ENCODE results near the gene OR1K1.
"Not testable (repeated sequence)": the region's sequence is repeated elsewhere in the genome, so short reads cannot be mapped to it uniquely, and the experiment has no call there.

The OR1K1 gene

DNA sequence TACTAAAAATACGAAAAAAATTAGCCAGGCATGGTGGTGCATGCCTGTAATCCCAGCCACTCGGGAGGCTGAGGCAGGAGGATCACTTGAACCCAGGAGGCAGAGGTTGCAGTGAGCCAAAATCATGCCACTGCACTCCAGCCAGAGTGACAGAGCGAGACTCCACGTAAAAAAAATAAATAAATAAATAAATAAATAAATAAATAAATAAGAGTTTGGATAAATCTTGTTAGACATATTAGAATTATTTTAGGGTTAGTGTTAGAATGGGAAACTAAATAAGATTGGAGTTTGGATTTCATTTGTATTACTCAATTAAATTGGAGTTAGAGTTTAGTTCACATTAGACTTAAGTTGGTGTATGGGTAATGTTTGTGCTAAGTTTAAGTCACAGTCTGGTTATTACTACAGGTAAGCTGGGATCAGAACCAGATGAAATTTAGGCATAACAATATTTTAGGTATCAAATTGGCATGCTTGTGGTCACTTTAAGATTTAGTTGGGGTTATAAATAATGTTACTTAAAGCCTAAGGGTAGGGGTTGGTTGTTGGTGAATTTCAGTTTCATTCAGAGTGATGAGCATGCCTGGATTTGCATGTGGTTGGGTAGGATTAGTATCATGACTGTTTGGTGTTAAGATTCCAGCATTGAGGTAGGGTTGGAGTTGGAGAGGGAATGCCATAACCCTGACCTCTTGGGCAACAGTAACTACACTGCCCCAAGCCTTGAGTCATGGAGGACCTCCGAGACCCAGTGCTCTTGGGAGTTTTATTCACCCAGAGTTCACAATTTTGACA lies 7.9 kb upstream of the OR1K1 start:
- no peak overlapping the region for H3K4me3 ChIP-seq (ENCODE audit: low read depth, low read length)
- in situ Hi-C loops (cut with HindIII; ENCODE audit: low sequenced_read_pairs) = no loop called here
- TF ChIP-seq, protein P1, sequence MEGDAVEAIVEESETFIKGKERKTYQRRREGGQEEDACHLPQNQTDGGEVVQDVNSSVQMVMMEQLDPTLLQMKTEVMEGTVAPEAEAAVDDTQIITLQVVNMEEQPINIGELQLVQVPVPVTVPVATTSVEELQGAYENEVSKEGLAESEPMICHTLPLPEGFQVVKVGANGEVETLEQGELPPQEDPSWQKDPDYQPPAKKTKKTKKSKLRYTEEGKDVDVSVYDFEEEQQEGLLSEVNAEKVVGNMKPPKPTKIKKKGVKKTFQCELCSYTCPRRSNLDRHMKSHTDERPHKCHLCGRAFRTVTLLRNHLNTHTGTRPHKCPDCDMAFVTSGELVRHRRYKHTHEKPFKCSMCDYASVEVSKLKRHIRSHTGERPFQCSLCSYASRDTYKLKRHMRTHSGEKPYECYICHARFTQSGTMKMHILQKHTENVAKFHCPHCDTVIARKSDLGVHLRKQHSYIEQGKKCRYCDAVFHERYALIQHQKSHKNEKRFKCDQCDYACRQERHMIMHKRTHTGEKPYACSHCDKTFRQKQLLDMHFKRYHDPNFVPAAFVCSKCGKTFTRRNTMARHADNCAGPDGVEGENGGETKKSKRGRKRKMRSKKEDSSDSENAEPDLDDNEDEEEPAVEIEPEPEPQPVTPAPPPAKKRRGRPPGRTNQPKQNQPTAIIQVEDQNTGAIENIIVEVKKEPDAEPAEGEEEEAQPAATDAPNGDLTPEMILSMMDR (IDR thresholded peaks at IDR 0.05; ENCODE audit: low read depth, low read length) = no peak
- DNase-seq (ENCODE audit: low read depth, low spot score) = no peak

DNA sequence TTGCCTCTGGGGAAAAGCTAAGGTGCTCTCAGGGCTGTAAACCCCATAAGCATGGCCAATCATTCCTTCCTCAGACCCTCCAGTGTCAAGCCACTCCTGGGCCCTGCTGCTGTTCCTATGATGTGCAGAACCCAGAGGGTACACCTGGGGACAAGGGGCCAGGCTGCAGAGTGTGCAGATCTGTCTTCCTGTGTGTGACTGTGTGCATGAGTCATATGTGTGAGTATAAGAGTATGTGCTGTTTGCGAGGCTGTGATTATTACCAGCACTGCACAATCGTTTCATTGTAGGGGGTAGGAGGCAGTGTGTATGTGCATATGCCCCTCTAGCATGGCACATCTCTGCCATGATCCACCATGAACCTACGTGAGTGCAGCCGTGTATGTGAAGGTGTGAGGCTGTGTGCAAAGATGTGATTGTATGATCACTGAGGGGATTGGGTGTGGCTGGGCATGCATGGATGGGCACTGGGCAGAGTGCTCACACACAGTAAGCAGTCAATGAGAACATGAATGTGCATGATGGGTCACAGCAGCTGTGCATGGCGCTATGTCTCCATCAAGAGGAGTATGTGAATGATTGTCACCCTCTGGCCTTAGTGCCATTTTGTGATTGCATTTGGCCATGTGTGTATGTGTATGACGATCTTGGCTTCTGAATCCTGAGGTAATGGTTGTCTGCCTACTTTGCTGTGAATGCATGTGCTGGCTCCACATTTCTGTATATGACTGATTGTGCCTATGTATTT lies 2.4 kb upstream of the OR1K1 start:
- in situ Hi-C loops (cut with HindIII; ENCODE audit: low sequenced_read_pairs) = no loop called here
- H3K4me3 ChIP-seq (ENCODE audit: low read depth, low read length) = no peak overlapping the region
- DNase-seq (ENCODE audit: low read depth, low spot score) = no peak
- TF ChIP-seq, protein P1 (IDR thresholded peaks at IDR 0.05; ENCODE audit: low read depth, low read length) = no peak

DNA sequence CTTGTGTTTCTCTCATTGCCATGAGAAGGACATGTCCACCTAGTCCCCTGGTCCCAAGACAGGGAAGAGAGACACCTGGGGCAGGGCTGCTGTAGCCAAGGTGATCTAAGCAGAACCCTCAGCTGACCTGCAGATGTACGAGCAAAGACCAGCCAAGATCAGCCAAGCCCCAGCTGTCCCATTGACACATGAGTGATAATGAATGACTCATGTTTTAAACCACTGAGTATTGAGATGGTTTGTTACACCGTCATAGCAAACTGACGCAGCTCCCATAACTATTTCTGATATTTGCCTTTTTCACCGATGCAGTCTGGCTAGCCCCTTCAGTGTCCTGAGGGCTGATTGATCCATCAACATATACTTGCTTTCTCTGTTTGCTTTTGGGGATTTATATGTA lies 6.7 kb downstream of the OR1K1 start:
- in situ Hi-C loops (cut with HindIII; ENCODE audit: low sequenced_read_pairs) = no loop called here
- no peak for DNase-seq (ENCODE audit: low read depth, low spot score)
- TF ChIP-seq, protein P1 (IDR thresholded peaks at IDR 0.05; ENCODE audit: low read depth, low read length) = no peak
- H3K4me3 ChIP-seq (ENCODE audit: low read depth, low read length) = no peak overlapping the region

DNA sequence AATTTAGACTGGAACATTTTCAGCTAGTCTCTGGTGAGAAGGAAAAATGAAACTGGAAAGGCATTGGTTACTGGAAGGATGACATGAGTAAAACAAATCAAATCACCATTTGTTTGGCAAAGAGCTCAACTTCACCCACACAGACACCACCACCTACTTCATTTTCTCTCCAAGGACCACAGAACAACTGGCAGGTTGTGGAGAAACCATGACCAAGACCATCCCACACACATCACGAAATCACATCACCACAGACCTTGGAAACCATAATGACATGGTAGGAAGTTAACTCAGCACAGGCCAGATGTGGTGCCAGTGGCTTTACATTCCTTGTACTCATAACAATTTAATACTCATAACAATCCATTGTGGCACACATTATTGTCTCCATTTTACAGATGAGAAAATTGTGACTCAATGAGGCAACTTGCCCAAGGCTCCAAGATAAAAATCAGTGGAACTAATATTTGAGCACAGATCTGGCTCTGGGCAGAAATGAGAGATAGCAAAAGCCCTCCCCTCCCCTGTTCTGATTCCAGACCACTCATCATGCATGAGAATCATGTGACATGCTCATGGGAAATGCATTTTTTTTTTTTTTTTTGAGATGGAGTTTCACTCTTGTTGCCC lies 7.5 kb downstream of the OR1K1 start:
- H3K4me3 ChIP-seq (ENCODE audit: low read depth, low read length) = no peak overlapping the region
- in situ Hi-C loops (cut with HindIII; ENCODE audit: low sequenced_read_pairs) = no loop called here
- DNase-seq (ENCODE audit: low read depth, low spot score) = no peak
- TF ChIP-seq, protein P1 (IDR thresholded peaks at IDR 0.05; ENCODE audit: low read depth, low read length) = no peak

DNA sequence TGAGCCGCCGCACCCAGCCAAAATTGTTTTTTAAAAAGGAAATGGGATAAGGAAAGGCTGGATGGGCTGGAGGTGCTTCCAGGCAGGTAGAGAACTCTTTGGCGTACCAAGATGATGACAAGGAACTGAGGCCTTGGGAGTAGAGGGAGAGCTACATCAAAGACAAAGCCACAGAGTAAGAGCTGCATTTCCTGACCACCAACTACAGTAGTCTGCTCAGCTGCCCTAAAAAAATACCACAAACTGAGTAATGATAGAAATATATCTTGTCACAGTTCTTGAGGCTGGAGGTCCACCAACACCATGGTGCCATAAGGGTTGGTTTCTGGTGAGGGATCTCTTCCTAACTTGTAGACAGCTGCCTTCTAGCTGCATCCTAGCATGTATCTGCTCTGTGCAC lies 8.2 kb downstream of the OR1K1 start:
- TF ChIP-seq, protein P1 (IDR thresholded peaks at IDR 0.05; ENCODE audit: low read depth, low read length) = no peak
- H3K4me3 ChIP-seq (ENCODE audit: low read depth, low read length) = no peak overlapping the region
- in situ Hi-C loops (cut with HindIII; ENCODE audit: low sequenced_read_pairs) = no loop called here
- no peak for DNase-seq (ENCODE audit: low read depth, low spot score)

DNA sequence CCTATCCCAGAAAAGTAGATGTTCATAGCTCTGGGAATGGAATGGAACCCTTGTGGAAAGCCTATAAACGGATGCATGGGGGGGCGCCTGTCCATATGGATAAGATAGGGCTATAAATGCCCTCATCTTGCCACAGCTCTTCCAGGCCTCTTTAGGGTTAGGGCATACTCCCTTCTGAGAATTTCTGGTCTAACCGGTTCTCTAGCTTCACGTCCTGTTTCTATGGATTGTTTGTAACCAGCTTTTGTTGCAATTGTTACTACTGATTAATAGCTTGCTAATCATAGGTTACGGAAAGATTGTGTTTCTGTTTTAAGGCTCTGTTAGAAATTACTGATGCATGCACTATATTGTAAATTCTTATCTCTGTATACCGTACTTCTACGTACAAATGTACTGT lies 9.3 kb downstream of the OR1K1 start:
- DNase-seq (ENCODE audit: low read depth, low spot score); H3K4me3 ChIP-seq (ENCODE audit: low read depth, low read length); in situ Hi-C loops (cut with HindIII; ENCODE audit: low sequenced_read_pairs): not testable (repeated sequence)

Measured in astrocyte of the spinal cord (primary cell).